K562 (cell line): ENCODE data around the gene MED20. TPM values are rescaled to one million over a fixed set of nuclear protein-coding genes. Genes with fewer than 3 reads are reported as not detected.

ENCODE experiments used
- ATF6 ChIP-seq: sonication (generic); formaldehyde crosslinking; IDR thresholded peaks from 2 replicates; pipeline ENCODE4 v1.4.0; 2020; ENCODE audit warnings: mild to moderate bottlenecking, missing genetic modification reagents
- CHD2 ChIP-seq: IDR thresholded peaks from 2 replicates; pipeline ENCODE4 v1.6.1; 2011; ENCODE audit warnings: low read depth, low read length
- DEAF1 ChIP-seq: fragments of 450-650 bp; formaldehyde crosslinking; IDR thresholded peaks from 2 replicates; pipeline ENCODE4 v1.4.0; 2020; ENCODE audit warnings: mild to moderate bottlenecking, moderate library complexity
- EHMT2 ChIP-seq: fragments of 450-650 bp; IDR thresholded peaks from 2 replicates; pipeline ENCODE4 v1.6.1; 2018; ENCODE audit warnings: antibody characterized with exemption
- FIP1L1 ChIP-seq: fragments of 200-400 bp; formaldehyde crosslinking; IDR thresholded peaks from 2 replicates; pipeline ENCODE4 v1.6.1; 2018; ENCODE audit warnings: mild to moderate bottlenecking, low read depth, low read length; ENCODE audit not compliant: poor library complexity, severe bottlenecking
- FUS ChIP-seq: fragments of 200-400 bp; formaldehyde crosslinking; optimal IDR thresholded peaks from 2 replicates; pipeline ENCODE3; 2017; ENCODE audit warnings: low read depth, low read length
- JUNB ChIP-seq: fragments of 450-650 bp; formaldehyde crosslinking; conservative IDR thresholded peaks from 2 replicates; pipeline ENCODE4 v1.4.0; 2020; ENCODE audit warnings: mild to moderate bottlenecking
- L3MBTL2 ChIP-seq: fragments of 450-650 bp; IDR thresholded peaks from 2 replicates; pipeline ENCODE4 v1.6.1; 2016; ENCODE audit warnings: mild to moderate bottlenecking, moderate library complexity
- MYC ChIP-seq, 2 experiments: fragments of 250-450 bp in 1 of 2; sonication (Bioruptor Pico) in 1 of 2; IDR thresholded peaks; 2 replicates each; pipeline versions ENCODE4 v1.5.1 to v1.6.1; 2012 to 2021; ENCODE audit warnings: low read depth in 2 of 2, borderline replicate concordance in 1 of 2, improper control_type of control experiment in 1 of 2, low read length in 1 of 2, mild to moderate bottlenecking in 1 of 2, moderate library complexity in 1 of 2
- NFXL1 ChIP-seq: fragments of 450-650 bp; formaldehyde crosslinking; IDR thresholded peaks from 2 replicates; pipeline ENCODE4 v1.4.0; 2021; ENCODE audit warnings: mild to moderate bottlenecking
- NRF1 ChIP-seq, 2 experiments: fragments of 450-650 bp; IDR thresholded peaks in 1 of 2; conservative IDR thresholded peaks in 1 of 2; 2 replicates each; pipeline ENCODE4 v1.6.1; 2014; ENCODE audit warnings: mild to moderate bottlenecking in 2 of 2
- PTRF ChIP-seq: fragments of 450-650 bp; IDR thresholded peaks from 2 replicates; pipeline ENCODE4 v1.6.1; 2016; ENCODE audit warnings: mild to moderate bottlenecking, missing genetic modification characterization, missing compliant biosample characterization
- RCOR1 ChIP-seq, 2 experiments: IDR thresholded peaks; 2 replicates each; pipeline ENCODE4 v1.6.1; 2012; ENCODE audit warnings: low read depth in 2 of 2, low read length in 2 of 2, borderline replicate concordance in 1 of 2, improper control_type of control experiment in 1 of 2
- RFX1 ChIP-seq: fragments of 450-650 bp; IDR thresholded peaks from 2 replicates; pipeline ENCODE4 v1.6.1; 2016; ENCODE audit warnings: mild to moderate bottlenecking, moderate library complexity
- TEAD4 ChIP-seq, 2 experiments: sonication (generic) in 1 of 2; formaldehyde crosslinking in 1 of 2; IDR thresholded peaks; 2 replicates each; pipeline versions ENCODE4 v1.6.1 to v1.8.0; 2012 to 2022; ENCODE audit warnings: borderline replicate concordance in 1 of 2, inconsistent platforms in 1 of 2, low read length in 1 of 2, mild to moderate bottlenecking in 1 of 2, missing genetic modification reagents in 1 of 2
- ZBTB8A ChIP-seq: fragments of 450-650 bp; IDR thresholded peaks from 2 replicates; pipeline ENCODE4 v1.6.1; 2018; ENCODE audit warnings: mild to moderate bottlenecking, moderate library complexity; ENCODE audit not compliant: partially characterized antibody
- ZNF121 ChIP-seq: sonication (generic); formaldehyde crosslinking; conservative IDR thresholded peaks from 2 replicates; pipeline ENCODE4 v1.8.0; 2022; ENCODE audit warnings: missing genetic modification reagents
- ZNF311 ChIP-seq: fragments of 250-450 bp; sonication (Bioruptor Pico); IDR thresholded peaks from 2 replicates; pipeline ENCODE4 v1.4.0; 2020; ENCODE audit warnings: mild to moderate bottlenecking, moderate library complexity
- polyA plus RNA-seq, 8 experiments: library from polyadenylated mRNA; depleted of rRNA in 4 of 8; stranded (reverse) in 5 of 8; unstranded in 3 of 8; fragments of >200 nt; fragmentation: Nextera tagmentation in 2 of 8; fragmentation: Illumina TruSeq in 1 of 8; extraction: Ambion mirVana in 2 of 8; extraction: Trizol in 1 of 8; gene quantifications; 2 replicates each; pipeline versions ENCODE4 v1.2.1 to v1.2.3, GENCODE V29; 2011 to 2014; ENCODE audit warnings: inconsistent platforms in 1 of 8, missing spikeins in 1 of 8
- total RNA-seq, 7 experiments: library from RNA; depleted of rRNA in 6 of 7; stranded (reverse); fragments of >200 nt in 6 of 7; fragmentation: Illumina TruSeq in 2 of 7; extraction: Trizol in 2 of 7; gene quantifications; 2 replicates each; pipeline versions ENCODE4 v1.2.1 to v1.2.3, GENCODE V29; 2011 to 2021; ENCODE audit warnings: low replicate concordance in 1 of 7
- TF ChIP-seq, protein P1 (sequence below): fragments of 450-650 bp; IDR thresholded peaks from 2 replicates; pipeline ENCODE4 v1.6.1; 2017; ENCODE audit warnings: antibody characterized with exemption, mild to moderate bottlenecking

MED20 gene
- total and polyA plus RNA-seq, 9 of the 15 experiments (the other 6 are each of a cell fraction or from before 2014, with no cell fraction given) = 27.3 to 80.9 (median 46.0) TPM

DNA sequence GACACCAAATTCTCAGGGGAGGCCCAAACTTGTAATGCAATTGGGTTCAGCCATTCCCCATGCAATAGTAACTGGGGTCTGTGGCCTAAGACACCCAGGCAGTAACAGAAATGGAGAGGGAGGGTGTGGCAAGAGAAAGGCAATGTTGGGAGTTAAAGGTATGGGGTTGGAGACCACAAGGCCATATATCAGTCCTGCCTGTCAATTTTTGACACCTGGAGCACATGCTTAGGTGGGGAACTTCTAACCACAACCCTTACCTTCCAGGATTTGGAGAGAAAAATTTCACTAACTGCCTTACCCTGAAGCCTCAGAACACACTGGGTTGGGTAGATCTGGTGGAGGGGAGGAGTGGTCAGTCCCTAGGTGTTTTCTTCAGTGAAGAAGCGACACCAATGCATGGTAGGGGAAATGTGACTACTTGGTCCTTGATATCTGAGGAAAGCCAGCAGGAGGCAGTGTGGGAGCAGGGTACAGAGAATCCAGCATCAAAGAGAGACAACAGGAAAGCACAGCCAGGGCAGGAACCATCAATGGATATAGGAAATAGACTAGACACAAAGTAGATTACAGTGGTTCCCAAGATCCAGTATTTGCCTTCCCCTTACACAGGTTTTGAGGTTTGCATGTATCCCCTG lies 18.9 kb downstream of the MED20 start (continued):
- TF ChIP-seq, protein P1, sequence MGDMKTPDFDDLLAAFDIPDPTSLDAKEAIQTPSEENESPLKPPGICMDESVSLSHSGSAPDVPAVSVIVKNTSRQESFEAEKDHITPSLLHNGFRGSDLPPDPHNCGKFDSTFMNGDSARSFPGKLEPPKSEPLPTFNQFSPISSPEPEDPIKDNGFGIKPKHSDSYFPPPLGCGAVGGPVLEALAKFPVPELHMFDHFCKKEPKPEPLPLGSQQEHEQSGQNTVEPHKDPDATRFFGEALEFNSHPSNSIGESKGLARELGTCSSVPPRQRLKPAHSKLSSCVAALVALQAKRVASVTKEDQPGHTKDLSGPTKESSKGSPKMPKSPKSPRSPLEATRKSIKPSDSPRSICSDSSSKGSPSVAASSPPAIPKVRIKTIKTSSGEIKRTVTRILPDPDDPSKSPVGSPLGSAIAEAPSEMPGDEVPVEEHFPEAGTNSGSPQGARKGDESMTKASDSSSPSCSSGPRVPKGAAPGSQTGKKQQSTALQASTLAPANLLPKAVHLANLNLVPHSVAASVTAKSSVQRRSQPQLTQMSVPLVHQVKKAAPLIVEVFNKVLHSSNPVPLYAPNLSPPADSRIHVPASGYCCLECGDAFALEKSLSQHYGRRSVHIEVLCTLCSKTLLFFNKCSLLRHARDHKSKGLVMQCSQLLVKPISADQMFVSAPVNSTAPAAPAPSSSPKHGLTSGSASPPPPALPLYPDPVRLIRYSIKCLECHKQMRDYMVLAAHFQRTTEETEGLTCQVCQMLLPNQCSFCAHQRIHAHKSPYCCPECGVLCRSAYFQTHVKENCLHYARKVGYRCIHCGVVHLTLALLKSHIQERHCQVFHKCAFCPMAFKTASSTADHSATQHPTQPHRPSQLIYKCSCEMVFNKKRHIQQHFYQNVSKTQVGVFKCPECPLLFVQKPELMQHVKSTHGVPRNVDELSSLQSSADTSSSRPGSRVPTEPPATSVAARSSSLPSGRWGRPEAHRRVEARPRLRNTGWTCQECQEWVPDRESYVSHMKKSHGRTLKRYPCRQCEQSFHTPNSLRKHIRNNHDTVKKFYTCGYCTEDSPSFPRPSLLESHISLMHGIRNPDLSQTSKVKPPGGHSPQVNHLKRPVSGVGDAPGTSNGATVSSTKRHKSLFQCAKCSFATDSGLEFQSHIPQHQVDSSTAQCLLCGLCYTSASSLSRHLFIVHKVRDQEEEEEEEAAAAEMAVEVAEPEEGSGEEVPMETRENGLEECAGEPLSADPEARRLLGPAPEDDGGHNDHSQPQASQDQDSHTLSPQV = peak; percentile 30; the same call in 1 of the 2 replicates
- TF ChIP-seq EHMT2 = peak; percentile 93
- TF ChIP-seq L3MBTL2 = 0 out of 2 replicates have a peak, but pooled peaks have one; percentile 23
- no peak for TF ChIP-seq FUS
- TF ChIP-seq JUNB (CRISPR knock-in tag) = no peak
- TF ChIP-seq RFX1 = no peak
- TF ChIP-seq MYC (IDR thresholded peaks at IDR 0.05; ENCODE audit: low read depth, low read length) = 0 out of 2 replicates have a peak, but pooled peaks have one; percentile 22
- TF ChIP-seq MYC (CRISPR knock-in tag; IDR thresholded peaks at IDR 0.05; ENCODE audit: borderline replicate concordance, low read depth) = no peak
- no peak for TF ChIP-seq CHD2
- TF ChIP-seq NRF1 (conservative IDR thresholded peaks at IDR 0.05 in 1 of 2, IDR thresholded peaks at IDR 0.05 in 1 of 2) = no peak
- peak; percentile 49; the same call in 1 of the 2 replicates for TF ChIP-seq ATF6 (CRISPR knock-in tag)
- TF ChIP-seq ZNF311 (CRISPR knock-in tag) = no peak
- peak in 1 of 2 experiments; percentile 79; a peak in 1 of 4 replicates for TF ChIP-seq RCOR1 (IDR thresholded peaks at IDR 0.05; ENCODE audit: borderline replicate concordance in 1 of 2, low read depth in 2 of 2, low read length in 2 of 2)
- TF ChIP-seq FIP1L1 = no peak
- TF ChIP-seq DEAF1 (CRISPR knock-in tag) = peak; percentile 90
- TF ChIP-seq PTRF = no peak
- no peak for TF ChIP-seq TEAD4 (IDR thresholded peaks at IDR 0.05; ENCODE audit: low read length)
- TF ChIP-seq TEAD4 (CRISPR knock-in tag; IDR thresholded peaks at IDR 0.05; ENCODE audit: borderline replicate concordance) = no peak
- TF ChIP-seq ZBTB8A = no peak
- no peak for TF ChIP-seq NFXL1 (CRISPR knock-in tag)
- TF ChIP-seq ZNF121 (CRISPR knock-in tag) = no peak
